GM18499 (cell line): ENCODE results near the gene KCNMA1.

Source experiments
- ATAC-seq: cut with Tn5 transposase; IDR thresholded peaks from one replicate; pipeline ENCODE4 v1.9.1; 2021; ENCODE audit warnings: moderate number of reproducible peaks; ENCODE audit not compliant: insufficient read depth, unreplicated experiment

The KCNMA1 gene

DNA sequence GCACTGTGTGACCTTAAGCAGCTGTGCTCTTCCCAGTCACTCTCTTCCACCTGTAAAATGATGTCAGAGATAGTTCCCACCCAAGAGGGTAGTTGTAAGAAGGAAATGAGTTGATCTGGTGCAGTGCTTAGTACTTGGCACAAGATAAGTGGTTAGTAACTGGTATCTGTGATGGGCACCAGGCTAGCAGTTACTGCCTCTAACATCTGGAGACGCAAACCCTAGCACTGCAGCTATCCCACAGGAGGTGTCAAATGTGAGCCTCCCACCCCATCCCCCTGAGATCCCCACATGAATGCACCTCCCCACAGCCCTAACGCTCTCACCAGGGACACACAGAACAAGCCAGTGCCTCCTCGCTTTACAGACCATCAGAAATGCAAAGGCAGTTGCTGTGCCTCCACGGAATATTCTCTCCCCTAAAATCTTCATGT is 72.0 kb downstream of the KCNMA1 start:
- ATAC-seq, result no peak

DNA sequence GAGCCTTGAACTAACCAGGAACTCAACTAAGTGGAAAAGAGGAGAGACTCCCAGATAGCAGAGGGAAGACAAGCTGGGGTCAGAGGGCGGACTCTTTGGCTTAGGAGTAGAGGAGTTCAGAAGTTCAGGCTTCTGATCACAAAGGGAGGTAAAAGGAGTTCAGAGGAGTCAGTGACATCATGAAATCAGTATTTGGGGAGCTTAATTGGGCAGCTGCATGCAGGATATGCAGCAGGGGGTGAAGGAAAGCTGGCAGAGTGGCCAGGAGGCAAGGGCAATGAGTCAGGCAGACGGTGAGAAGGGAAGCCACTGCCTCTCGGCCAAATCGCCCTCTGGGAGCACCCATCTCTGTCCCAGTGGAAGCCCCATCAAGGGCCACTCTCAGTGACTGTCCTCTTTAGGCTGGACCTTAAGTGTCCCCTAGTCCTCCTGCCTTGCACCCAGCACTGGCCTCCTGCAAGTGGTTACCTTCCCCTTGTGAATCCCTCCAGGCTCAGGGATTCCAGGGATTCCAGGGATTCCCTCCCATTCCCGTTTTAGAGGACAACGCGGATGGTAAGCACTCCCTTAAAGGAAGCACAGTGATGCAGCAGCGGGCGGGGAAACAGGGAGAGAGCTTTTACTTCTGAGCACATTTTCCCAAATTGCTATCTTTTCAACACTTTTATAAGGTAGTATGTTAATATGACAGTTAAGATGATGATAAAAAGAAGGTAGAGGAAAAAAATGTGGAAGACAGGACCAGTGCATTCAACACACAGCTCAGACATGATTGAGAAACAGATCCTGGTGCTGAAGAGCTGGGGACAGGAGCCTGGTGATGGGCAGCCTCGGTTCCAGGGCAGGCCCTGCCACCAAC is 72.6 kb downstream of the KCNMA1 start:
- no peak for ATAC-seq

DNA sequence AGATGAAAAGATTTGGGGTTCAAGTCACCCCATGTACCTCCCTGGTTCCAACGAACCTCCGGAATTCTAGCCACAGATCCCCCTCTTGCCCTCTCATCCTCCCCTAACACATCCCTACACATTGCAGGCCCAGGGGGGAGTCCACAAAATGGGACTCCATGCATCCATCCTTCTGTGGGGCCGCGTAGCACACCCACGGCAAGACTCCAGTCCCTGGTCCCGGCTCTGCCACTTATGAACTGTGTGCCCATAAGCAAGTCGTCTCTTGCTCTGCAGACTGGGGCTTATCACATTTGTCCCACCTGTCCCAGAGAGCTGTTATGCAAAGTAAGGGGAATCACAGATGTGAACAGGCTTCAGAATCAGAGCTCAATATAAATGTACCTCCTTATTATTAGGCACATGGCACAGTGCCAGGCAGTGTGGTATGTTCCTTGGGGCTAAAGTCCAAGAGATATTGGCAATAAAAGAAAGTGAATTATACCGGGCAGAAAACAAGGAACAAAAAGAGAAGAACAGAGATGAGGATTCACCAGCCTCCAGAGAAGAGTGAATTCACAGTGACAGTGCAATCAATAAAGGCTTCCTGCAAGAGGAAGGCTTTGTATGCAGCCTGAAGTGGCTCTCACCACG is 73.9 kb downstream of the KCNMA1 start:
- no peak for ATAC-seq

DNA sequence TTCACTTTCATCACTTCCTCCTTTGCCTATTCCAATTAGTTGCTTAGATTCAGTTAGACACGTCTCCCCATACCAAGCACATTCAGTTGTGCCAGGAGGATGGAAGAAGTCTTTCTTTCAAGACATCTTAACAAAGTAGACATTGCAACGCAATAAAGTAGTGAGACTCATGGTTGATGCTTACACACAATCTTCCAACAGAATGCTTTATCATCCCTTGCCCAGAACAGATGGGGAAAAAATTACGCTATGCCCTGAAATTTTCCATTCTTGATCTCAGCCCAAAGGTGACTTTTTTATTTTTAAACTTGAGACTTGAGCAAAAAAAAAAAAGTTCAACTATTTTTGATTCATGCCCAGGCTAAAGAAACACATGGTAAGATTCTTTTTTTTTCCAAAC is 74.9 kb downstream of the KCNMA1 start:
- ATAC-seq, result no peak

DNA sequence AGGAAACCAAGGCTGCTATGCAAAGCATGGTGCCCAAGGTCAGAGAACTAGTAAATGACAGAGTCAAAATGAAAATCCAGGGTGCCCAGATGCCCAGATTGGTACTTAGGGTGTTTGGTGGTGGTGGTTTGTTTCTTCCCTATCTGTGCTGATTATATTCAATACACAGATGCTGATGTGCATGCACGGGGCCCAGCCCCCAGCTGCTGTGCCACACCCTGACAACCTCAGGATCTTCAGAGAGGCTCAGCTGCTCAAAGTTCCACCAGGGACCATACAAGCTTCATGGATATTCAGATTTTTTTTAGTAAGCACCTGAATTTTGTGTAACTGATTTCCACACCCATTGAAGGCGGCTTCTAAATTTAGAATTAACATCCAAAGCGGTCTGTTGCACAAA is 75.6 kb downstream of the KCNMA1 start:
- ATAC-seq, result no peak

DNA sequence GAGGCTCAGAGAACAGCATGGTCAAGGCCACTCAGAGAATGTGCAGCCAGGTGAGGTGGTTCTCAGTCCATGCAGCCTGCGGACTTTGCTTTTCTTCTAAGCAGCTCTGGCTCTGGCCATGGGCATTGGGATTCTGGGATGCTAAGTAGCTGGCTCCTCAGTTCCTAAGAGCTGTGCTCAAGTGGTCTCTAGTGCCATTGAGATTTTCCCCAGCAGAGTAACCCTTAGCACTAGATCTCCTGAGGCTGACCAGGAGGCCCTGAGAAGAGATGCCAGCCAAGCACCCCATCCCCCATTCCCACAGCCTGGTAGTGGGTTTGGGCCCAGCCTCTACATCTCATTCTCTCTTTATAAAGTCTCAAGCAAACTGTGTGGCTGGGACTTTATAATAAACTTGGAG is 77.1 kb downstream of the KCNMA1 start:
- no peak for ATAC-seq

DNA sequence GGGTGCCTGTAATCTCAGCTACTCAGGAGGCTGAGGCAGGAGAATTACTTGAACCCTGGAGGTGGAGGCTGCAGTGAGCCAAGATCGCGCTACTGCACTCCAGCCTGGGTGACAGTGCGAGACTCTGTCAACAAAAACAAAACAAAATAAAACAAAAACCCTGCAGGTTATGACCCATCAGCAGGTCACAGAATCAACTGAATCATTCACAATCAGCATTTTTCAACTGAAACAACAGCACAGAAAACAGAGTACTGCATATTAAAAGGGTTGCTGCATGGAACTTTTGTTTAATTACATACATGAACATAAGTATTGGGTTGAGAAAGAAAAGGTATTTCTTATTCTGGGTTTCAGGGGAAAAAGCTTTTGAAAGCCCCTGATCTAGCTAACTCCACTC is 77.6 kb downstream of the KCNMA1 start:
- no peak for ATAC-seq

DNA sequence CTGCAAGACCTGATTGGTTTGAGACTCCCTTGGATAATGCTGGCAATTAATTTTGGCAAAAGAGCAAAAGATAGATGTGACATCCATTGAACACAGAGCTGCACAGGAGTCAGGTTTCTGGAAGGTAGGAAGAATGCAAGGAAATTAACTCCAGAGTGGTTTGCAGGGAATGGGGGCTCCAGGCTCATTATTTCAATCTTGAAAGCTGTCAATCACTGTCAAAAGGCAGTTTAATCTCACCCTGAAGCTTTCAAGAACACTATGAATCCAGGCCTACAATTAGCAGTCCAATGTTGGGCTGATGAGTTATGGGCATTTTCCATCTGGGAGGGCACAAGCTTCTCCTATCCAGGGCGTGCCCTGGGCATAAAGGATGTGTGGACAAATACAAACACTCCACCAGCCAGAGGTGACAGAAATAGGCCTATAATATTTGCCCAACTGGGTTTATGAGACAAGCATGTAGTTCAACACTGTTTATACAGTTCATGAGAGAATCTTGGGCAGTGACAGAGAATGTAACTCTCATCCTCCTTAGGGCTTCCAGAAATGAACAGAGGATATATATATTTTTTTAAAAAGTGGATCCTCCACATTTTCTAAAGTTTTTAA is 80.5 kb downstream of the KCNMA1 start:
- ATAC-seq, result no peak

DNA sequence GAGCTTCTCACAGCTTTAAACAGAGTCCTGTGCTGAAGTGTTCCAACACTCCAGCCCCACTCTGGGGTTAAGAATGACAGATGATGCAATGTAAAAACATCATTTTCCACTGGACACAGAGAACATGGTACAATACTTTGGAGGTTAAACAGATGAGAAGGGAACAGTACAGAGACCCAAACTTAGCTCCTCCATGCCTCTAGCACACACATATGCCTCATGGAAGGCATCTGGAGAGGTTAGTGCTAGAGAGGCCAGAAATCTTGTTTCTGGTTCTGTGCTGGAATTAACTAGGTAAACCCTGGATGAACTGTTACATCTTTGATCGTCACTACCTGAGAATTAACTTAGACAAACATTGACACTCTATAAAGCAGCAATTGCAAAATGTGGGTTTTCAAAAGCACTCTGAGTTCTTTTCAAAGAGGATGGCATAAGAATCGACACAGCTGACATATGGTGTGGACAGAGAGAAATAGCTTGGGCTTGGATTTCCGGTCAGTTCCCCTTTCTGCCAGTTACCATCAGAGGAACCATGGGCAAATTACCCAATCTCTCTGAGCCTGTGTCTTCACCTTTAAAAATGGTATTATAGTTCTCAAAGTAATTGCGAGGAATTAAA is 81.9 kb downstream of the KCNMA1 start:
- no peak for ATAC-seq

DNA sequence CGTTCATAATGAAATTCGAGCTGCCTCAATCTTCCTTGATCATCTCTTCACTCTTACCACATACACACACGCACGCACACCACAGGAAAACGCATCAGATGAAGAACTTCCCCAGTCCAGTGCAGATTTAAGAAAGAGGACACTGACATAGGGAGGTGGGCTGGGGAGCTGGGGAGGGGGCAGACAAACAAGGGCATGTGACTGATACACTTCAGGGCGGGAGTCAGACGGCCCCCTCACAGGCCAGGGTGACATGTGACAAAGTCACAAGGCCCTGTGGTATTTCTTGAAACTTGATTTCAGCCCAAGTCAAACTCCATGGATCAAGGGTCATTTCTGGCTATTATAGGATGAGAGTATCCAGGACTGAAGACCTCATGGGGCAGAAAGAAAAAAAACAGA is 82.6 kb downstream of the KCNMA1 start:
- ATAC-seq, result no peak

DNA sequence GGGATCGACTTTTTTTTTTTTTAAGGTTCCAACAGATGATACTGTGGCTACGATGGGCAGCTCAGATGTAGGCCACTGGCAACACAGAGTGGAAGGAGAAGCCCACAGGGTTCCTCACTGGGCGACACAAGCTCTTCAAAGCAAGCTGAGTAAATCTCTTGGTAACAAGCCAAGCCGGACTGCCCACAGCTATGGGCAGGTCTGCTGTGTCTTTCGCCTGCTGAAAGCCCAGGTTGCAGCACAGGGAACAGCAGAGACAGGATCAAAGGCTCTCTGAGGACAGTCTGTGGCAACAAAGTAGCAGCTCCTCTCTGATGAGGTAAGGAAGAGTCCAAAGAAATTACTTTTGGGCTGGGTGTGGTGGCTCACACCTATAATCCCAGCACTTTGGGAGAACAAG is 83.6 kb downstream of the KCNMA1 start:
- no peak for ATAC-seq

DNA sequence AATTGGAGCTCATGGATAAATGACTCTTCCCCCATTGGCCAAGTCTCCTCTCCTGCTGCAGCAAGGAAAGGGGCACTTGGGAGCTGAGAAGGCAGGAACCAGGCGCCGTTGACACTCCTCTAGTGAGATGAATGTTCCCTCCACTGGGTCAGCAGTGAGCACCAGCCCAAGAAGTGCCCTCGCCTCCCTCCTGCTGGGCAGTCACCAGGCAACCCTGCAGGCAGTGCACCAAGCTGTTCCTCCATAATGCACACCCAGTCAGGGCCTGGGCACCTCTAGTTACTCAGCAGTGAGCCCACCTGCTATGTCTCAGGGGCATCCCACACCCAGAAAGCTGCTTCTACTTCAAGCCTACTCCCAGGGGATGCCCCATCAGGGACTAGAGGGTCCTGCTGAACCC is 84.3 kb downstream of the KCNMA1 start:
- ATAC-seq, result no peak

DNA sequence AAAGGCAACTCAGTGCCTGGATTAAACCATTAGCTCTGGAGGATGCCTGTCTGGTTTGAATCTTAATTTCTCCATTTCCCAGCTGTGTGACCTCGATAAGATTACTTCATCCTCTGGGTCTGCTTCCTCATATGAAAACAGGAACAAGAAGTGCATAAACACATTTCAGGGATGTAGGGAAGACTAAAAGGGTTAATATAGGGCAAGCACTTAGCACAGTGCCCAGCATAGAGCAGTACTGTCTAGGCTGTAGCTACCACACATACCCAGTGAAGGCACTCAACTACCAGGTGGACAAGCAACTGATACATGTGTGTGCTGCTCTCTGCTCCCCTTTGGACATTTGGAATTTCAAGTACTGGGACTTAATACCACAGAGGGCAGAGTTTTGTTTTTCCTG is 85.4 kb downstream of the KCNMA1 start:
- no peak for ATAC-seq

DNA sequence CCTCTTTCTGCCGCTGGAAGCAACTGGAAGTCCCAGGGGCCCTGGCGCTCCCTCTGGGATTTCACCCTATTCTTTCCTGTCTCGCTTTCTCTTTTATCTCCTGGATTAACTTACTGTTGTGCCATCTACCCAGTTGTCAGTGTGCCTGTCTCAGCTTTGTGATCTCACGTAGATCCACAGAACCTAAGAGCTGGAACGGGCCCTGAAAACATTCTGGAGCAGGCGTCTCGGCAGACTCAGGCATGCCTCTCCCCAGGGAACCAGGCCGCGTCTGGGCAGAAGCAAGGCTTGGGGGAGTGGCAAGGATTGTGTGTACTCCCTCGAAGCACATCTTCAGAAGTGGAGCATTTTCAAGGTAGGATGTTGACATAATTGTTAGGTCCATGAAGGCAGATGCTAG is 87.2 kb downstream of the KCNMA1 start:
- ATAC-seq, result no peak

DNA sequence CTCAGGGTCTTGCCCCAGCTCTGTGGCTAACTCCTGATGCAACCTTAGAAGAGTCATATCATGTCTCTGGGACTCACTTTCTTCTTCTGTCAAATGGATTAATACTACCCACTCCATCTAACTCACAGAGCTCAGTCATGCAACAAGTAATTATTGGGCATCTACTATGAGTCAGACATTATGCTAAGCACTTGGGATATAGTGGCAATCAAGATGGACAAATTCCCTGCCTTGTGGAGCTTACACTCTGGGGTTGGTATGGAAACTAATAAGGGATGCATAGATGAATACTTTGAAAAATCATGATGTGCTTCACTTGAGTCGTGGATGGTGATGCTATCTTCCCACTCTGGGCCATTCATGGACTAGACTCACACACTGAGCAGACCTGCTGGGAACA is 88.9 kb downstream of the KCNMA1 start:
- ATAC-seq, result no peak

DNA sequence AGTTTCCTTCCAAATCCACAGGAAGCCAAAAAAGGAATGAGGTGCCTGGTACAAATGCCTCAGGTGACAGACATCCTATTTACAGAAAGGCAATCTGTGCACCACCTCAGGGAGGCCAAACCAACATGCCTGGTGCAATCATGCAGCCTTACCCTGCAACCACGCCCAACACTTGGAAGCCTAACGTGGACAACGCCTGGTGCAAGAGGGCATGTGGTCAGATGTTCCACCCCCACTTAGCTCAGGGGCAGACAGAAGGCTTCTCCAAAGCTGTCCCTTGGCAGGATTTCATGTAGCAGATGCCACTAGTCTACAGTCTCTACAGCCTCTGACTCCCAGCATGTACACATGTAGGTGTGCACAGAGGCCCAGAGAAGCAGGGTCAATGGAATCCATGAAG is 89.5 kb downstream of the KCNMA1 start:
- no peak for ATAC-seq

DNA sequence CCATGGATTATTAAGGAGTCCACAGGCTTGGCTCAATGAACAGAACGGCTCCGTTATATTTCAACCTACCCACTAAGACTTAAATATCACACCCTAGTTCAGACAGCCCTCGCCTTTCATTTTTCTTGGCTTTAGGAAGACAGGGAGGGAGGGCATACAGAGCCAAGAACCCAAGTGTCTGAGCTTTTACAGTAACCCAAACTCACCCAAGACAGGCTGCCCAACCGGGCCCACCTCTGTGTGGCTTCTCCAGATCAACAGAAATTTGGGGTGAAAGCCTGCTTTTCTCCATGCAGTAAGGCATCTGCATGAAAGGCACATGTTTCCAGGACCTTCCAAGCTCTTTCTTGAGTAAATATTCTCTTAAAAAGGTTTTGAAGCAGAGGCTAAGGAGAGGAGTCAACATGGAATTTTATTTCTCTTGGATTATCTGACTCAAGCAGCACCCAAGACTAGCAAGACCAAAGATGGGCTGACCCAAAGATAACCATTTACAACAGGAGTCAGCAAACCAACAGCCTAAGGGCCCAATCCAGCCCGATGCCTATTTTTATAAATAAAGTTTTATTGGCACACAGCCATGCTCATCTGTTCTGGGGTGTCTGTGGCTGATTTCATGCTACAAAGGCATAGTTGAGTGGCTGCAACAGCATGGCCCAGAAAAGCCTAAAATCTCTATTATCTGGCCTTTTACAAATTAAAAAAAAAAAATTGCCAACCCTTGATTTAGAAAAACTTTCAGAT is 90.1 kb downstream of the KCNMA1 start:
- no peak for ATAC-seq

DNA sequence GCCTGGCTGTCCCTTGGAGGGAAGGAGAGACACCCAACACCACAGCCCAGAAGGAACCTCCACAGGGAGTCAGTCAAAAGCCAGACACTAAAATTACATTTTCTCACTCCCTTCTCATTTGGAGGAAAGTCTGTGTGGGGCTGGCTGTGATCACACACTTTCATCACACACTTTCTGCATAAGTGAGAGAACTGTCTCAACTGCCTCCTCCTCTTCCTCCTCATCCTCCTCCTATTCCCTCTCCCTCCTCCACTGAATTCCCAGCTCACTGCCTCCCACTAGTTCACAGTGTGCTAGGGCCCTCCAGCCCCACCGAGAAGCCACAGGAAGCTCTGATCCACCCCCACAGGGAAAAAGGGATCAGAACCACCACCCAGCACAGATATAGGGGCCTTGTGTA is 91.6 kb downstream of the KCNMA1 start:
- no peak for ATAC-seq

DNA sequence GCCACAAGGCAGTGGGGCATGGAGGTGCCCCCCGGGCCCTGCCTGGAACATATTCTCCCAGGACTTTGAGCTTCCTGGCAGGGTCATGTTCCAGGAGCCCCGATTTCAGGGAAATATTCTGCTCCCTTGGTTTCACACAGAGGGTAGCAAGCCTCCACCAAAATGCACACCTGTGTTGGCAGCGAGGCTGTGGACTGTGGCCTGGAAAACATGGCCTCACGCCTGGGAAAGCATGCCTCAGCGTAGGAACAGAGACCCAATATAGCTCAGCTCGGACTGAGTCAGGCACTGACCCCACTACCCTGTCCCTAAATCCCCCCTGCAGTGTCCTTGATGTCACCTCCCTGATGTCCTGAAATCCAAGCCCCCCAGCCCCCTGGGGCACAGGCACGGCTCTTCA is 92.0 kb downstream of the KCNMA1 start:
- ATAC-seq, result no peak

DNA sequence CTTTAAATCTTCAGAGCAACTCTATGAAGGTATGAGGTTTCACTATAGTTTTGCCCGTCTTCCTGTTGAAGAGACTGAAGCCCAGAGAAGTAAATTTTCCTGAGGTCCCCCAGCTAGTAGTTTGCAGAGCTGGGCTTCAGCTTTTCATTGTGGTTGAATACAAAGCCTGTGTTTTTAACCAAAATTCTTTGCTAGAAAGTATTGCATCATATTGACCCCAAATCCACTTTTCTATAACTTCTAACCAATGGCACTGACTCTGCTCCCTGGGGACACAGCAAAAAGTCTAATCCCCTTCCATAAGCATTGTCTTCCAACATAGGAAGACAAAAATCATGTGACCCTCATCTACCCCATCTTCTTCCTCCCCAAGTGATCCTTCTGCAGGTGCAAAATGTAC is 93.0 kb downstream of the KCNMA1 start:
- ATAC-seq, result no peak
